Lower leg skin (tissue), 4 donors: ENCODE results near the gene MSN. TPM values are rescaled to one million over a fixed set of nuclear protein-coding genes. Genes with fewer than 3 reads are reported as not detected.

Experiments used
- DNase-seq, 2 donors: peaks; one replicate each; pipeline ENCODE4 v3.0.0-alpha.2; 2019; ENCODE audit warnings: low spot score in 2 of 2
- H3K4me3 ChIP-seq: fragments of 200-600 bp; sonication (generic); 2 replicates; pipeline ENCODE4 v1.5.1; 2017; ENCODE audit warnings: mild to moderate bottlenecking, low read depth; ENCODE audit not compliant: poor library complexity, severe bottlenecking
- CTCF ChIP-seq, 3 donors: fragments of 450-650 bp; IDR thresholded peaks; one replicate each; pipeline ENCODE4 v1.5.1; 2016; ENCODE audit warnings: antibody characterized with exemption in 3 of 3, mild to moderate bottlenecking in 3 of 3, moderate library complexity in 2 of 3
- POLR2A ChIP-seq, 2 donors: fragments of 450-650 bp; IDR thresholded peaks; one replicate each; pipeline ENCODE4 v1.6.1; 2016 to 2017; ENCODE audit warnings: antibody characterized with exemption in 2 of 2, mild to moderate bottlenecking in 1 of 2, moderate library complexity in 1 of 2
- WGBS, 2 donors: methylation state at CpG; one replicate each; pipeline ENCODE4 v1.1.5; 2018; 5-methylcytosine and 5-hydroxymethylcytosine counted together
- intact Hi-C: fragments of 100-400 bp; cut with DNase I; formaldehyde crosslinking; loops from one replicate; pipeline ENCODE4 v1.15.0; 2023; ENCODE audit warnings: low total_unique reads
- total RNA-seq, 4 donors: library from RNA; depleted of rRNA; stranded (reverse); fragments of >200 nt; gene quantifications; one replicate each; pipeline ENCODE4 v1.1.0, GENCODE V29; 2016

Gene MSN
- total RNA-seq, 4 donors from 2014 or later = 108 to 180 (median 120) TPM

DNA sequence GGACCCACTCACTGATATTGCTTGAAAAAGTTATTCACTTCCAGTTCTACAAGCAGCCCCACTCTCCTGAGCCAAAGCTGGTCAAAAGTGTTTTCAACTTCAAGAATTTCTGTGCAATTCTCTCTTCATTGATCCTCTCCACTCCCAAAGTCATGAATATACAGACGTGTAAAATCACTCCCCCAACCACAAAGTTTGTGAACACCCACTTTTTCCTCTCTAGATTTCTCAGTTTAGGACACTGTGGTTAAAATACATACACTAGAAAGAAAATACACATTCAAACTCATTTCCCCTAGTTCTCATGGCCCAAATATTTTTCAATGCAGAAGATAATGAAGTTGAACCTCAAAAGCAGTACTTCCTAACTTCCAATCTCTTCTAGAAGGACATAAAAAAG is 116.3 kb downstream of the MSN start:
- 49 to 77% methylated on average over 1 of the region's 1 CpG for WGBS, 2 donors
- TF ChIP-seq POLR2A (IDR thresholded peaks at IDR 0.05) (no peak), CTCF (IDR thresholded peaks at IDR 0.05) (no peak)
- H3K4me3 ChIP-seq = no peak overlapping the region
- no peak for DNase-seq
- intact Hi-C loops = no loop called here

Other genes with a start within 250 kb of the MSN start
- 10 to 100 TPM; 16.3 to 27.2 (median 21.0) TPM for gene LAS1L, start 132.9 kb upstream of the MSN start, total RNA-seq